HG03039 (cell line): ENCODE measurements around the gene SPAST.
"Not testable (repeated sequence)": the region's sequence is repeated elsewhere in the genome, so short reads cannot be mapped to it uniquely, and the experiment has no call there.

Source experiments
- ATAC-seq: cut with Tn5 transposase; IDR thresholded peaks from one replicate; pipeline ENCODE4 v1.9.1; 2021; ENCODE audit warnings: mild to moderate bottlenecking, moderate library complexity; ENCODE audit not compliant: unreplicated experiment

Gene SPAST, protein sequence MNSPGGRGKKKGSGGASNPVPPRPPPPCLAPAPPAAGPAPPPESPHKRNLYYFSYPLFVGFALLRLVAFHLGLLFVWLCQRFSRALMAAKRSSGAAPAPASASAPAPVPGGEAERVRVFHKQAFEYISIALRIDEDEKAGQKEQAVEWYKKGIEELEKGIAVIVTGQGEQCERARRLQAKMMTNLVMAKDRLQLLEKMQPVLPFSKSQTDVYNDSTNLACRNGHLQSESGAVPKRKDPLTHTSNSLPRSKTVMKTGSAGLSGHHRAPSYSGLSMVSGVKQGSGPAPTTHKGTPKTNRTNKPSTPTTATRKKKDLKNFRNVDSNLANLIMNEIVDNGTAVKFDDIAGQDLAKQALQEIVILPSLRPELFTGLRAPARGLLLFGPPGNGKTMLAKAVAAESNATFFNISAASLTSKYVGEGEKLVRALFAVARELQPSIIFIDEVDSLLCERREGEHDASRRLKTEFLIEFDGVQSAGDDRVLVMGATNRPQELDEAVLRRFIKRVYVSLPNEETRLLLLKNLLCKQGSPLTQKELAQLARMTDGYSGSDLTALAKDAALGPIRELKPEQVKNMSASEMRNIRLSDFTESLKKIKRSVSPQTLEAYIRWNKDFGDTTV

DNA sequence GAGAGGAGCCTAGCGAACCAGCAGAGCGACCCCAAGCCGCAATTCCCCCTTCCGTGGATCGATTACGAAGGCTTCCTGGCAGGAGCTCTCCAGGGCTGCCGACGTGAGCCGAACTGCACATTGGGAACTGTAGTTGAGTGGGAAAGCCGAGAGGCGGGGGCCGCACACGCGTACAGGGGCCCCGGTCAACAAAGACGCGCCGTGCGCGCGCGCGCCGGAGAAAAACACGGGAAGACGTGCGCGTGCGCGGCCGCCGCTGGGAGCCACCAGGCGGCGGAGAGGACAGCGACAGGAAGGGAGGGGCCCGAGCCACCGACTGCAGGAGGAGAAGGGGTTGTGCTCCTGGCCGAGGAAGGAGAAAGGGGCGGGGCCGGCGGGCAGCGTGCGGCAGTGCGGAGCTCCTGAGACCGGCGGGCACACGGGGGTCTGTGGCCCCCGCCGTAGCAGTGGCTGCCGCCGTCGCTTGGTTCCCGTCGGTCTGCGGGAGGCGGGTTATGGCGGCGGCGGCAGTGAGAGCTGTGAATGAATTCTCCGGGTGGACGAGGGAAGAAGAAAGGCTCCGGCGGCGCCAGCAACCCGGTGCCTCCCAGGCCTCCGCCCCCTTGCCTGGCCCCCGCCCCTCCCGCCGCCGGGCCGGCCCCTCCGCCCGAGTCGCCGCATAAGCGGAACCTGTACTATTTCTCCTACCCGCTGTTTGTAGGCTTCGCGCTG, at the start of gene SPAST:
Gene SPAST, plus strand, starts transcription at position 247 of the 711 bp plus-strand sequence. Its CDS starts 276 bp downstream, at position 523.
- peak; percentile 94 for ATAC-seq

DNA sequence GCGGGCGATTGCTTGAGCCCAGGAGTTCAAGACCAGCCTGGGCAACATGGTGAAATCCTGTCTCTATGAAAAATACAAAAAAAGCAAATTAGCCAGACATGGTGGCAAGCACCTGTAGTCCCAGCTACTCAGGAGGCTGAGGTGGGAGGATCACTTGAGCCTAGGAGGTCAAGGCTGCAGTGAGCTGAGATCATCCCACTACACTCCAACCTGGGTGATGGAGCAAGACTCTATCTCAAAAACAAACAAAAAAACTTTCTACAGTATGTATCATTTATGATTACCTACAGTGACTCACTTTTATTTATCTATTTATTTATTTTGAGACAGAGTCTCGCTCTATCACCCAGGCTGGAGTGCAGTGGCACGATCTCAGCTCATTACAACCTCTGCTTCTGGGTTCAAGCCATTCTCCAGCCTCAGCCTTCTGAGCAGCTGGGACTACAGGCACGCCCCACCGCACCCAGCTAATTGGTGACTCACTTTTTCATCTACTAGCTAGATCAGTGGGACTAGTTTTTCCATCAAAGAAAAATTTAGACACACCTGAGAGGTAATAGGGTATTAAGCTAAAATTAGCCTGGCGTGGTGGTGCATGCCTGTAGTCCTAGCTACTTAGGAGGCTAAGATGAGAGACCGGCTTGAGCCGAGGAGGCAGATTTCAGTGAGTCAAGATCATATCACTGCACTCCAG, 44.4 kb upstream of the SPAST start:
- not testable (repeated sequence) for ATAC-seq

DNA sequence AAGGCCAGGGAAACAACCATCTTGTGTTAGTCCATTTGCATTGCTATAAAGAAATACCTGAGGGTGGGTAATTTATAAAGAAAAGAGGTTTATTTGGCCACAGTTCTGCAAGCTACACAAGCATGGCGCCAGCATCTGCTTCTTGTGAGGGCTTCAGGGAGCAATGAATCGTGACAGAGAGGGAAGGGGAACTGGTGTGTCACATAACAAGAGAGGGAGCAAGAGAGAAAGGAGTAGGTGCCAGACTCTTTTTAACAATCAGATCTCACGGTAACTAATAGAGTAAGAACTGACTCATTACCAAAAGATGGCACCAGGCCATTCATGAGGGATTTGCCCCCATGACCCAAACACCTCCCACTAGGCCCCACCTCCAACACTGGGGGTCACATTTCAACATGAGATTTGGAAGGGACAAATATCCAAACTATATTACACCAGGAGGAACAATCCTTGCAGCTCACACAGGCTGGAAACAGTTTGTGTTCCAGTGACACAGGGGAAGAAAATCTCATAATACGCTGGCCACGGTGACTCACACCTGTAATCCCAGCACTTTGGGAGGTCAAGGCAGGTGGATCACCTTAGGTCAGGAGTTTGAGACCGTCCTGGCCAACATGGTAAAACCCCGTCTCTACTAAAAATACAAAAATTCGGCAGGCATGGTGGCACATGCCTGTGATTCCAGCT, 29.0 kb upstream of the SPAST start:
- ATAC-seq = not testable (repeated sequence)

DNA sequence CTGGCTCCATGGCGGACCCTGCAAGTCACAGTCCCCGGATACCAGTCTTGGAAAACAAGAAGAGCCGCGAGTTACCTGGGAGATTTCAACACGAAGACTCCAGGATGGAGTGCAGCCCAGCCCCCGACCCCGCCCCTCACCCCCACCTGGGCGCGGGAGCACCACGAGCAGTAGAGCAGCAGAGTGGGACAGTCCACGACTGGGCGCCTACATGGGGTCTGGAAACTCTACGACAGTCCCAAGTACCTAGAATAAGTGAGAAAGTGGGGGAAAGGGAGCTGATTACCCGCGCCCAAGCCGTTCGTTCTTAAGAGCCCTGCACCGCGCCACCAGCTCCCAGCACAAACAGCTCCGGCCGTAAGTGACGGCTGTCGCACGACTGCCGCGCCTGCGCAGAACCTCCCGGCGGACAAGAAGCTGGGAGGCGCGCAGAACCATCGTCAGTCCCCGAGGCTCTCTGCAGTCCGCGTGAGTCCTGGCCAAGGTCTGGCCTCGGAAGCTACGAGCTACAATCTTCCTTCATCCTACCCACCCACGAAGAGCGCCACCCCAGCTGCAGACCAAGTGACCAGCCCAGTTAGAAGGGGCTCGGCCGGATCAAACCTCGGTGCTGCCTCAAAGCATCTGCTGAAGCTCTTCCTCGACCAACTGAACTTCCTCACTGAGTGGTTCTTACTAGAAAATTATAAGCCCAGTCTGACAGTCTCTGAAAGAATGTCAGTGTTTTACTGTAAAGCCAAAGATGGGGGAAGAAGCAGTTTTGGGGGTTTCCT, 23.7 kb upstream of the SPAST start, which contains the start of gene DPY30:
Gene DPY30, minus strand, starts transcription at position 359 of the 773 bp plus-strand sequence. Its CDS starts 349 bp downstream, at position 10.
- ATAC-seq = peak; percentile 86

DNA sequence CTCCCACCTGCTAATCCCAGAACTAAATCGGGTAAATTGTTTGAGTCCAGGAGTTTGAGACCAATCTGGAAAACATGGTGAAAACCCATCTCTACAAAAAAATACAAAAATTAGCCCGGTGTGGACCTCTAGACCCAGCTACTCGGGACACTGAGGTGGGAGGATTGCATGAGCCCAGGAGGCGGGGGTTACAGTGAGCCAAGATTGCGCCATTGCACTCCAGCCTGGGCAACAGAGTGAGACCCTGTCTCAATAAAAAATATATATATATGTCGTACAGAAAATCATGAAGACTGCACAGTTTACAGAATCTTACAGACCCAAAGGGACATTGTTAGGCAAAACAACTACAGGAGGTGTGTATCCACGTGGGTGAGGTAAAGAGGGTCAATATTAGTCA, 19.8 kb upstream of the SPAST start:
- no peak for ATAC-seq

DNA sequence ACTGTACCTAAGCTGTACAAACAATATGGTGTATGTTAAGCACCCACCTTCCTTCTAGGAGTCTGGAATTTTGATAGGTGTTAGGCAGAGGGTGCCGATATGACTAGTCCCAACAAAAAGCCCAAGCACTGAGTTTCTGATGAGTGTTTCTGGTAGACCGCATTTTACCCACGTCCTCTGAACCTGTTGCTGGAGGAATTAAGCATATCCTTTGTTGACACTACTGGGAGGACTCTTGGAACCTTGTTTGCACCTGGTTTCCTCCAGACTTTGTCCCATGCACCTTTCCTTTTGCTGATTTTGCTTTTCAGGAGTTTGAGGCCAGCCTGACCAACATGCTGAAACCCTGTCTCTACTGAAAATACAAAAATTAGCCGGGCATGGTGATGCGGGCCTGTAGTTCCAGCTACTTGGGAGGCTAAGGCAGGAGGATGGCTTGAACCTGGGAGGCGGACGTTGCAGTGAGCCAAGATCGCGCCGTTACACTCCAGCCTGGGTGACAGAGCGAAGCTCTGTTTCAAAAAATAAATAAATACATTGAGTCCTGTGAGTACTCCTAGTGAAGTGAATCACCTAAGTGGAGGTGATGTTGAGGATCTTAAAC, 11.4 kb upstream of the SPAST start:
- ATAC-seq = no peak

DNA sequence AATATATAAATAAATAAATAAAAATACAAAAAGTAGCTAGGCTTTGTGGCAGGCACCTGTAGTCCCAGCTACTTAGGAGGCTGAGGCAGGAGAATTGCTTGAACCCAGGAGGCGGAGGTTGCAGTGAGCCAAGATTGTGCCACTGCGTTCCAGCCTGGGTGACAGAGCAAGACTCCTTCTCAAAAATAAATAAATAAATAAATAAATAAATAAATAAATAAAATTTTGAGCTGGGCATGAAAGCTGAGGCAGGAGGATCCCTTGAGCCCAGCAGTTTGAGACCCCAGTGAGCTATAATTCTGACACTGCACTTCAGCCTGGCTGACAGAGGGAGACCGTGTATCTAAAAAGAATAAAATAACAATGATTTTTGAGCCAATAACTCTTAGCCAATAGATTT, 8.8 kb upstream of the SPAST start:
- ATAC-seq = not testable (repeated sequence)

DNA sequence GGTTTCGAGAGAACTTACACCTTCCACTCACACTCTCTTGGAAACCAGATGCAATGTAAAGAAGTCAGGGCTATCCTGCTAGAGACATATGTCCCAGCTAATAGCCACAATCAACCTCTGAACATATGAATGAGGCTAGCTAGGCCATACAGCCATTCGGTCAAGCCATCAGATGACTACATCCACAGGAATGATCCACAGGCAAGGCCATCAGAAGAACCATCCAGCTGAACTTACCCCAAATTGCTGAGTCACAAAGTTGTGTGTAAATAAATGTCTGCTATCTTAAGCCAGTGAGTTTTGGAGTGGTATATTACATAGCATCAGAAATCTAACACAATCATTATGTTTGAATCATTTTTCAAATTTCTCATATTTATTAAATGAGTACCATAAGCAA, 5.2 kb upstream of the SPAST start:
- no peak for ATAC-seq

DNA sequence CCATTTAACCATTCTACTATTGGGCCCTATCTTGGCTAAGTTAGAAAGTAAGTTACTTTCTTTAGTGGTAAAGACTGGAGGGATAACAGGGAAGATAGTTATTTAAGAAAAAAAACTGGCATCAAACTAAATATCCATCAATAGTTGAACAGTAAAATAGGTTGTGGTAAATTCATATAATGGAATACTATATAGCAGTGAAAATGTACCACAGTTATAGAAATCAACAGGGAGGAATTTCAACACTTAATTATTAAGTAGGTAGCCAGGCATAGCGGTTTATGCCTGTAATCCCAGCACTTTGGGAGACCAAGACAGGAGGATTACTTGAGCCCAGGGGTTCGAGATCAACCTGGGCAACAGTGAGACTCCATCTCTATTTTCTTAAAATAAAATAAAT, 3.1 kb upstream of the SPAST start:
- no peak for ATAC-seq

DNA sequence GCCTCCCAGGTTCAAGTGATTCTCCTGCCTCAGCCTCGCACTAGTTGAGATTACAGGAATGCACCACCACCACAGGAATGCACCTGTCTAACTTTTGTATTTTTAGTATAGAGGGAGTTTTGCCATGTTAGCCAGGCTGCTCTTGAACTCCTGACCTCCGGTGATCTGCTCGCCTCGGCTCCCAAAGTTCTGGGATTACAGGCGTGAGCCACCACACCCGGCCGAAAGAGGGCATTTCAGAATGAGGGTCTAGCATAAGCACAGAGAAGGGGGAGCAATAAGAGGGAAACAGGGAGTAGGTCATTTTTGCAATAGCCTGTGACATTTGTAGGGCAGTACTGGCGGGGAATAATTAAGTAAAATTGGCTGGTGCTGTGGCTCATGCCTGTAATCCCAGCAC, 1.9 kb upstream of the SPAST start:
- no peak for ATAC-seq

DNA sequence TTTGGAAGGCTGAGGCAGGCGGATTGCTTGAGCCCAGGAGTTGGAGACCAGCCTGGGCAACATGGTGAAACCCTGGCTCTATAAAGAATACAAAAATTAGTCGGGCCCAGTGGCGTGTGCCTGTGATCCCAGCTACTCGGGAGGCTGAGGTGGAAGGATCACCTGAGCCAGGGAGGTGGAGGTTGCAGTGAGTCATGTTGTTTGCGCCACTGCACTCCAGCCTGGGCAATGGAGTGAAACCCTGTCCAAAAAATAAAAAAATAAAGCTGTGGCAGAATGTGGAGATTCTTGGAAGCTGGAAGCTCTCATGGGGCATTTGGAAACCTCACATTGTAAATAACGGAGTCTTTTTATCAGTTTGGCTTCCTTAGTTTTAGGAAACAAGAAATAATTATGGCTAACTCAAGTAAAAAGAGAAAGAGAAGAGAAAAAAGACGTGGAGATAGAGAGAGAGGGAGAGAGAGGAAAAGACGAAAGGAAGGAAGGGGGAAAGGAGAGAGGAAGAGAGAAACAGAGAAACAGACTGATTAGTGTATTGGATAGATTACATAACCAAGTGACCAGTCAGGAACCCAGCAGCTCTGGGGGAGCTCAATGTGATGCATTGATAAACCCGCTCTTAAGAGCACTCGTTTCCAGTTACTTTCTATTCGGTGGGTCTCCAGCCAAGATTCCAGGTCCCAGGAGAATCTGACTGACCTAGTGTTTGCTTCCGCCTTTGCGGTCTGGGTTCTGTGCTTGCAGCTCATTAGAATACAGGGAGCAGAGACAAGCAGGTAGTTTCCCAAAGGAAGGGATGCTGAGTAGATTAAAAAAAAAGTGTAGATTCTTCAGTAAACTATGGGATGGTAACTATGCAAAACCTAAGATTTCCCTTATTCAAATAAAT, 1.1 kb upstream of the SPAST start:
- no peak for ATAC-seq

DNA sequence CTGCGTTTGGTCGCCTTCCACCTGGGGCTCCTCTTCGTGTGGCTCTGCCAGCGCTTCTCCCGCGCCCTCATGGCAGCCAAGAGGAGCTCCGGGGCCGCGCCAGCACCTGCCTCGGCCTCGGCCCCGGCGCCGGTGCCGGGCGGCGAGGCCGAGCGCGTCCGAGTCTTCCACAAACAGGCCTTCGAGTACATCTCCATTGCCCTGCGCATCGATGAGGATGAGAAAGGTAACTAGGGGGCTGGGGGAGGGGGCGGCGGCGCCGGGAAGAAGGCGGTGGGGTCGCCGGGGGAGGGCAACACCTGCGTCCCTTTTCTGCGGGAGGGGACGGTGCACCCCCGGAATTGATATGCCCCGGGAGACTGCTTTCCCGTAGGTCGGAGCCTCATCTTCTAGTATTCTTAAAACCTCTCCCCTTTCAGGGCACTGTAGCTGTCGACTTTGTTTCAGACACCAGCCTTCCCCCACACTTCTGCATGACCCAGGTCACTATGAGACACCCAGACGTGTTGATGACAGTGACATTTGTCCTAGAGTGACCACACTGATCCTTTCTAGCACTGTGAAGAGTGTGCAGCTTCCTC, 755 bp downstream of the SPAST start:
- ATAC-seq = no peak

DNA sequence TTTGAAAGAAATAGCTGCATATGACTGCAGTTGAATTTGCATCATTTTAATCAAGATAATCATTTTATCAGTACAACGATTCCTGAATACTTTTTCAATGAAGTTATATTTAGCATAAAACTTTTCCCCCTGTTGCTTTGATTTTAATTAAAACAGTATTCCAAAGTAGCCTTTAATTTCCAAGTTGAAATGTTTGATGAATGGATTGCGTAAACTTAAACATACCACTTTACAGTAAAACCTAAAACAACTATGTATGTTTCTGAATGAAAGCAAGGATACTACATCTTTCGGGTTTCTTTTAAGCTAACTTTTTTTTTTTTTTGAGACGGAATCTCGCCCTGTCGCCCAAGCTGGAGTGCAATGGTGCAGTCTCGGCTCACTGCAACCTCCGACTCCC, 1.4 kb downstream of the SPAST start:
- ATAC-seq = no peak

DNA sequence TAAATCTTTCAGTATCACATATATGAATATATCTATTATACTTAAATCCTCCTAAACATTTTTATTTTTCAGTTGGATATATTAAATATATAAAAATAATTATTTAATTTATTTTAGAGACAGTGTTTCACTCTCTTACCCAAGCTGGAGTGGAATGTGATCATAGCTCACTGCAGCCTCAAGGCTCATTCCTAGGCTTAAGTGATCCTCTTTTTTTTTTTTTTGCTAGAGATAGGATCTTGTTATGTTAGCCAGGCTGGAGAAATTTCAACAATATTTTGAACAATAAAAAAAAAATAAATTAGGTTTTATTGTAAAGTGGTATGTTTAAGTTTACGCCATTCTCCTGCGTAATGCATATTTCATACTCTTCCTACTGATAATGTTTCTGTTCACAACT, 4.2 kb downstream of the SPAST start:
- no peak for ATAC-seq

DNA sequence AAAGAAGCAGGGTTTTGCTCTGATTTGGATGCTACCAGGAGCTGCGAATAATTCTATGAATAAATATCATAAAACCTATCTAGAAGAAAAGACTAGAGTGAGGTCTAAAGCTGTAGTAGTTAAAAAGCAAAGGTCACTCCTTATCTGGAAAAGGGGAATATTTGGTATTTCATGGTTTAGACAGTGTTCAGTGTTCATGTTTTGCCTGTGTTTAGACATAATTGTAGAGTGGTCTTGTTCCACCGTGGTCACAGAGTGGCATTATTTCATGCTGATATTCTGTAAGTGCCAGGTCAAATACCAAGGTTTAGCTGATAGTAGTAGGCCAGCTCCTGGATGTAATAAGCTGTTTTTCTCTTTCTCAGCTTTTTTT, 10.8 kb downstream of the SPAST start:
- no peak for ATAC-seq

DNA sequence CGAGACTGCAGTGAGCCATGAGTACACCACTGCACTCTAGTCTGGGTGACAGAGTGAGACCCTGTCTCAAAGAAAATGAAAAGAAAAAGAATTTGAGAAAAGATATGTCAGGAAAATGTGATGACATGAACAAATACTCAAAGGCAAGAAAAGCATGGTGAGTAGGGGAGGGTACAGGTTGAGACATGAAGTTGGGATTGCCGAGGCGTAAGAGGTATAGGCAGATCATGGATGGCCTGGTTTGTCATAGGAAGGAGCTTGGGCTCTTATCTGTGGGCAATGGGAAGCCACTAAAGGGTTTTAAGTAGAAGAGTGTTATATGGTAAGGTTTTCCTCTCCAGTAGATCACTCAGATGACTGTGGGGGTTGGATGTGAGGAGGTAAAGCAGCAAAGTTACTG, 32.3 kb downstream of the SPAST start:
- no peak for ATAC-seq

DNA sequence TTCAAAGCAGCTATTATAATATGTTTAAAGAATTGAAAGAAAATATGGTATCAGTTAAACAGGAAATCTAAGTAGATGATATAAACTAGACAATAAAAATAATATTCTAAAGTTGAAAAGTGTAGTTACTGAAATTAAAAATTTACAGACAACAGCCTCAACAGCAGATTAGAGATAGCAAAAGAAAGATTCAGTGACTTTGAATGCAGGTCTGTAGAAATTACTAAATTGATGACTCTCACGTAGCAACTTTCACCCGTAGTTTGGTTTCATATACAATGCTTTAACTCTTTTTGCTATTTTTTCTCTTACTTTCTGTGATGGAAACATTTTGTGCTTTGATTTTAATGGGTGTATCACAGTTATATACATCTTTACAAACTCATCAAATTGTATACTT, 44.8 kb downstream of the SPAST start:
- ATAC-seq = no peak

DNA sequence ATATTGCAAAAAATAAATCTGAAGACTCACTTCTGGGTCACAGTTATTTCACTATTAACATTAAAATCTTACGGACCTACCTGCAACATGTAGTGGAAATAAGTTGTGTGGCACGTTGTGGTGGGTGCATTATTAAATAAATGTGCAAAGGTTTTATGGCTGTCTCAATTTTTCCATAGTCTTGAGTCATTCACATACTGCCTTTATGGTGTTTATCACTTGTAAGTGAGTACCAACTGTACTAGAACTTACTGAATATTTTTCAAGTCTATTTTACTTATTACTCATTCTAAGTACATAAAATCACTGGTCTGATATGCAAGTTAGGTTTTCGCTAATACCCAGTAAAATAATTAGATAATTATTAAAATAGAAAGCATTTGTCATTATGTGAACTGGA, 54.7 kb downstream of the SPAST start:
- no peak for ATAC-seq
